SK-N-SH (cell line): ENCODE results near the gene LTBP1. TPM values are rescaled to one million over a fixed set of nuclear protein-coding genes. Genes with fewer than 3 reads are reported as not detected.

Experiments
- CTCF ChIA-PET: fragments of 300-600, 350-600 bp; formaldehyde crosslinking; extraction: SDS; loops from one replicate; lab custom pipeline; 2021; lab: Yijun Ruan, JAX
- POLR2A ChIA-PET: fragments of 350-600 bp; sonication (Branson Sonifier 250); formaldehyde crosslinking; extraction: SDS; loops from one replicate; lab custom pipeline; 2020; ENCODE audit warnings: antibody characterized with exemption, inconsistent platforms; lab: Yijun Ruan, JAX
- DNase-seq: peaks from one replicate; pipeline ENCODE4 v3.0.0; 2012
- H2AFZ ChIP-seq: fragments of 200-600 bp; sonication (generic); 2 replicates; pipeline ENCODE4 v1.8.1; 2016; ENCODE audit warnings: antibody characterized with exemption, mild to moderate bottlenecking, low read depth
- H3F3A ChIP-seq: fragments of 200-600 bp; sonication (generic); replicated peaks from 2 replicates; pipeline ENCODE3; 2016; ENCODE audit warnings: antibody characterized with exemption, mild to moderate bottlenecking; ENCODE audit not compliant: insufficient read depth
- H3K27ac ChIP-seq, 2 experiments: fragments of 200-500 bp in 1 of 2; fragments of 200-600 bp in 1 of 2; sonication (Bioruptor generic) in 1 of 2; sonication (generic), shearing (Covaris generic) in 1 of 2; 2 replicates each; pipeline versions ENCODE4 v1.5.1 to v1.6.1; 2014 to 2016; ENCODE audit warnings: low read depth in 2 of 2, inconsistent platforms in 1 of 2, low read length in 1 of 2, mild to moderate bottlenecking in 1 of 2, mixed read lengths in 1 of 2
- H3K27me3 ChIP-seq: fragments of 200-600 bp; sonication (generic), shearing (Covaris generic); 2 replicates; pipeline ENCODE4 v1.6.1; 2016; ENCODE audit warnings: mixed run types; ENCODE audit not compliant: insufficient read depth
- H3K36me3 ChIP-seq, 2 experiments: fragments of 200-500 bp in 1 of 2; fragments of 200-600 bp in 1 of 2; sonication (Bioruptor generic) in 1 of 2; sonication (generic) in 1 of 2; replicated peaks in 1 of 2; 2 replicates each; pipeline versions ENCODE3 to v1.5.1; 2014 to 2016; ENCODE audit warnings: low read length in 1 of 2, mild to moderate bottlenecking in 1 of 2; ENCODE audit not compliant: insufficient read depth in 2 of 2, control insufficient read depth in 1 of 2
- H3K4me1 ChIP-seq, 2 experiments: fragments of 200-500 bp in 1 of 2; fragments of 200-600 bp in 1 of 2; sonication (Bioruptor generic) in 1 of 2; sonication (generic), shearing (Covaris generic) in 1 of 2; 2 replicates each; pipeline versions ENCODE4 v1.5.1 to v1.6.1; 2014 to 2016; ENCODE audit warnings: low read depth in 1 of 2, low read length in 1 of 2, mixed run types in 1 of 2; ENCODE audit not compliant: insufficient read depth in 2 of 2, control insufficient read depth in 1 of 2
- H3K4me2 ChIP-seq: fragments of 200-600 bp; sonication (generic), shearing (Covaris generic); 2 replicates; pipeline ENCODE4 v1.6.1; 2017; ENCODE audit warnings: mixed run types
- H3K4me3 ChIP-seq, 2 experiments: fragments of 200-500 bp in 1 of 2; fragments of 200-600 bp in 1 of 2; sonication (Bioruptor generic) in 1 of 2; sonication (generic), shearing (Covaris generic) in 1 of 2; 2 replicates each; pipeline versions ENCODE4 v1.5.1 to v1.8.1; 2014 to 2016; ENCODE audit warnings: low read depth in 2 of 2, inconsistent platforms in 1 of 2, low read length in 1 of 2, mild to moderate bottlenecking in 1 of 2, mixed read lengths in 1 of 2, moderate library complexity in 1 of 2
- H3K79me2 ChIP-seq: fragments of 200-600 bp; sonication (generic); 2 replicates; pipeline ENCODE4 v1.8.1; 2017; ENCODE audit warnings: mild to moderate bottlenecking; ENCODE audit not compliant: insufficient read depth
- H3K9ac ChIP-seq: fragments of 200-600 bp; sonication (generic); 2 replicates; pipeline ENCODE4 v1.6.1; 2017; ENCODE audit warnings: mixed run types
- H3K9me2 ChIP-seq: fragments of 200-600 bp; sonication (generic); 2 replicates; pipeline ENCODE4 v1.6.1; 2017; ENCODE audit warnings: mixed run types
- H3K9me3 ChIP-seq: fragments of 200-600 bp; sonication (generic); 2 replicates; pipeline ENCODE4 v1.6.1; 2017; ENCODE audit warnings: mixed run types, mild to moderate bottlenecking, moderate library complexity
- H4K20me1 ChIP-seq: fragments of 200-600 bp; sonication (generic); 2 replicates; pipeline ENCODE4 v1.6.1; 2017; ENCODE audit warnings: mild to moderate bottlenecking, mixed run types; ENCODE audit not compliant: insufficient read depth
- EP300 ChIP-seq, 2 experiments: IDR thresholded peaks; 2 replicates each; pipeline versions ENCODE4 v1.4.0 to v1.6.1; 2012; ENCODE audit warnings: borderline replicate concordance in 1 of 2, low read depth in 1 of 2, low read length in 1 of 2
- FOXM1 ChIP-seq: IDR thresholded peaks from 2 replicates; pipeline ENCODE4 v1.4.0; 2012; ENCODE audit warnings: low read depth, mild to moderate bottlenecking
- IRF3 ChIP-seq: fragments of 150-350 bp; IDR thresholded peaks from 2 replicates; pipeline ENCODE4 v1.6.1; 2016; ENCODE audit warnings: mild to moderate bottlenecking, low read depth, low read length
- JUND ChIP-seq: IDR thresholded peaks from 2 replicates; pipeline ENCODE4 v1.4.0; 2012
- MXI1 ChIP-seq: IDR thresholded peaks from 2 replicates; pipeline ENCODE4 v1.6.1; 2012; ENCODE audit warnings: mild to moderate bottlenecking, low read depth, low read length, improper control_type of control experiment
- NFIC ChIP-seq: IDR thresholded peaks from 2 replicates; pipeline ENCODE4 v1.4.0; 2012; ENCODE audit warnings: borderline replicate concordance
- NRF1 ChIP-seq: IDR thresholded peaks from 2 replicates; pipeline ENCODE4 v1.6.1; 2012; ENCODE audit warnings: low read depth, mild to moderate bottlenecking, low read length
- POLR2AphosphoS5 ChIP-seq: IDR thresholded peaks from 2 replicates; pipeline ENCODE4 v1.6.1; 2012; ENCODE audit warnings: low read depth, low read length
- REST ChIP-seq: IDR thresholded peaks from 2 replicates; pipeline ENCODE4 v1.6.1; 2012; ENCODE audit warnings: mild to moderate bottlenecking, low read depth, low read length, moderate library complexity
- RFX5 ChIP-seq: IDR thresholded peaks from 2 replicates; pipeline ENCODE4 v1.6.1; 2012; ENCODE audit warnings: mild to moderate bottlenecking, improper control_type of control experiment, low read length
- RXRA ChIP-seq: IDR thresholded peaks from 2 replicates; pipeline ENCODE4 v1.4.0; 2012; ENCODE audit warnings: low read depth, mild to moderate bottlenecking, borderline replicate concordance
- TAF1 ChIP-seq: IDR thresholded peaks from 2 replicates; pipeline ENCODE4 v1.6.1; 2012; ENCODE audit warnings: low read depth, mild to moderate bottlenecking, low read length, moderate library complexity, borderline replicate concordance
- TCF12 ChIP-seq: IDR thresholded peaks from 2 replicates; pipeline ENCODE4 v1.4.0; 2012
- TEAD4 ChIP-seq: IDR thresholded peaks from 2 replicates; pipeline ENCODE4 v1.4.0; 2012; ENCODE audit warnings: mild to moderate bottlenecking, borderline replicate concordance; ENCODE audit not compliant: insufficient read depth
- ZBTB33 ChIP-seq: IDR thresholded peaks from 2 replicates; pipeline ENCODE4 v1.4.0; 2012; ENCODE audit warnings: low read depth, borderline replicate concordance
- WGBS: methylation state at CpG from one replicate; pipeline ENCODE4 v1.1.6; 2017; ENCODE audit warnings: low lambda C conversion rate; 5-methylcytosine and 5-hydroxymethylcytosine counted together
- polyA plus RNA-seq, 3 experiments: library from polyadenylated mRNA; depleted of rRNA; stranded (reverse); fragments of >200 nt; gene quantifications; 2 replicates each; pipeline ENCODE4 v1.2.3, GENCODE V29; 2012

The LTBP1 gene
- polyA plus RNA-seq, 1 of the 3 experiments (the other 2 are of a cell fraction), result 467 TPM

GRCh38 chr2:33383855-33384598, 437.3 kb downstream of the LTBP1 start:
- Histone ChIP-seq H3K27me3 (no peaks in the 10 kb centered on the region), H3K36me3 (peaks cover 4 to 40% of the 10 kb centered on the region in 2 experiments), H3K9ac (no peak overlapping the region), H2AFZ (no peak overlapping the region), H3K4me3 (no peak overlapping the region), H3F3A (peaks cover 9% of the 10 kb centered on the region), H3K9me3 (no peaks in the 10 kb centered on the region), H3K4me2 (no peak overlapping the region), H4K20me1 (no peaks in the 10 kb centered on the region), H3K79me2 (no peaks in the 10 kb centered on the region), H3K4me1 (no peaks in the 10 kb centered on the region; a peak in 1 of 4 replicates), H3K9me2 (no peaks in the 10 kb centered on the region), H3K27ac (peak overlapping the region in 1 of 2 experiments; percentile 11; a peak in 1 of 4 replicates)
- WGBS, result 60% methylated on average over 8 of the region's 8 CpGs
- ChIA-PET CTCF (interaction anchor here (1.4 to 2.1 kb wide), 2 partner anchors 11 to 611 kb away, joined by 4 read pairs; no protein-coding TSS in a partner anchor), POLR2A (no interaction called here)
- DNase-seq, result no peak
- TF ChIP-seq ZBTB33, result no peak
- no peak for TF ChIP-seq RFX5
- TF ChIP-seq MXI1, result no peak
- TF ChIP-seq JUND, result no peak
- no peak for TF ChIP-seq FOXM1
- TF ChIP-seq REST, result no peak
- no peak for TF ChIP-seq POLR2AphosphoS5
- TF ChIP-seq TEAD4, result no peak
- TF ChIP-seq TCF12, result no peak
- TF ChIP-seq TAF1, result no peak
- TF ChIP-seq NRF1, result no peak
- no peak for TF ChIP-seq IRF3
- TF ChIP-seq RXRA, result no peak
- no peak for TF ChIP-seq NFIC
- TF ChIP-seq EP300 (IDR thresholded peaks at IDR 0.05; ENCODE audit: borderline replicate concordance in 1 of 2, low read depth in 1 of 2, low read length in 1 of 2), result no peak
